H1 (cell line): ENCODE measurements around the gene DOP1A. TPM values are rescaled to one million over a fixed set of nuclear protein-coding genes. Genes with fewer than 3 reads are reported as not detected.

Experiments
- CTCF ChIA-PET: fragments of 300-600 bp; sonication (Branson Sonifier 250); formaldehyde crosslinking; loops from one replicate; lab custom pipeline; 2021; ENCODE audit not compliant: partially characterized antibody; lab: Charles Lee
- POLR2A ChIA-PET: fragments of 300-600 bp; sonication (Branson Sonifier 250); formaldehyde crosslinking; loops from one replicate; lab custom pipeline; 2021; ENCODE audit warnings: inconsistent platforms; ENCODE audit not compliant: partially characterized antibody; lab: Charles Lee
- DNase-seq, 2 experiments: peaks; one replicate each; pipeline versions ENCODE4 v3.0.0 to v3.0.0-alpha.2; 2010 to 2022; ENCODE audit warnings: low spot score in 2 of 2, low read depth in 1 of 2, mixed read lengths in 1 of 2
- FAIRE-seq: peaks from 2 replicates; lab custom pipeline; 2011; peaks lifted over from hg19 to GRCh38; lab: Jason Lieb, UNC
- H2AFZ ChIP-seq: 2 replicates; pipeline ENCODE4 v1.8.1; 2012; ENCODE audit warnings: low read length, inconsistent platforms
- H2AK5ac ChIP-seq: 2 replicates; pipeline ENCODE4 v1.6.1; 2013; ENCODE audit warnings: low read depth, low read length
- H2BK120ac ChIP-seq: replicated peaks from 2 replicates; pipeline ENCODE3; 2013; ENCODE audit warnings: low read depth, low read length, inconsistent platforms
- H2BK12ac ChIP-seq: 2 replicates; pipeline ENCODE4 v1.6.1; 2013; ENCODE audit warnings: low read depth, low read length
- H2BK15ac ChIP-seq: 2 replicates; pipeline ENCODE4 v1.6.1; 2013; ENCODE audit warnings: low read length
- H2BK20ac ChIP-seq: 2 replicates; pipeline ENCODE4 v1.6.1; 2013; ENCODE audit warnings: low read length
- H2BK5ac ChIP-seq: 2 replicates; pipeline ENCODE4 v1.6.1; 2013; ENCODE audit warnings: low read depth, low read length
- H3K14ac ChIP-seq: 2 replicates; pipeline ENCODE4 v1.6.1; 2013; ENCODE audit warnings: inconsistent platforms; ENCODE audit not compliant: insufficient read length
- H3K18ac ChIP-seq: 2 replicates; pipeline ENCODE4 v1.6.1; 2013; ENCODE audit warnings: low read length; ENCODE audit errors: extremely low read depth
- H3K23ac ChIP-seq: 2 replicates; pipeline ENCODE4 v1.6.1; 2013; ENCODE audit warnings: inconsistent platforms; ENCODE audit not compliant: insufficient read length
- H3K23me2 ChIP-seq: 2 replicates; pipeline ENCODE4 v1.6.1; 2013; ENCODE audit warnings: low read depth, low read length
- H3K27ac ChIP-seq: 2 replicates; pipeline ENCODE4 v1.6.1; 2011; ENCODE audit warnings: low read depth, low read length, inconsistent platforms
- H3K27me3 ChIP-seq, 4 experiments: replicated peaks in 1 of 4; 1 replicate in 1 of 4; 2 replicates in 3 of 4; pipeline versions ENCODE4 v1.6.1 to v1.8.1; 2011 to 2013; ENCODE audit warnings: low read length in 3 of 4, mild to moderate bottlenecking in 3 of 4, inconsistent platforms in 2 of 4, mixed read lengths in 2 of 4, moderate library complexity in 1 of 4; ENCODE audit not compliant: control insufficient read depth in 3 of 4, insufficient read depth in 3 of 4; ENCODE audit errors: extremely low read depth in 1 of 4
- H3K36me3 ChIP-seq, 4 experiments: 2 replicates each; pipeline versions ENCODE4 v1.6.1 to v1.8.1; 2011 to 2013; ENCODE audit warnings: mild to moderate bottlenecking in 4 of 4, low read length in 3 of 4, moderate library complexity in 2 of 4, control low read depth in 1 of 4, inconsistent platforms in 1 of 4; ENCODE audit not compliant: insufficient read depth in 4 of 4, control insufficient read depth in 2 of 4
- H3K4ac ChIP-seq: replicated peaks from 2 replicates; pipeline ENCODE3; 2013; ENCODE audit warnings: low read length, low read depth, mixed read lengths, inconsistent platforms; ENCODE audit not compliant: insufficient read length
- H3K4me1 ChIP-seq, 4 experiments: replicated peaks in 1 of 4; 1 replicate in 1 of 4; 2 replicates in 3 of 4; pipeline versions ENCODE4 v1.6.1 to v1.8.1; 2011 to 2013; ENCODE audit warnings: low read length in 3 of 4, inconsistent platforms in 2 of 4, mixed read lengths in 1 of 4; ENCODE audit not compliant: insufficient read depth in 4 of 4, control insufficient read depth in 3 of 4
- H3K4me2 ChIP-seq, 2 experiments: 2 replicates each; pipeline versions ENCODE4 v1.6.1 to v1.8.1; 2011 to 2013; ENCODE audit warnings: low read depth in 2 of 2, low read length in 2 of 2, control low read depth in 1 of 2, inconsistent platforms in 1 of 2, mild to moderate bottlenecking in 1 of 2; ENCODE audit not compliant: insufficient read depth in 1 of 2
- H3K4me3 ChIP-seq, 4 experiments: fragments of 200-600, 300-600 bp in 1 of 4; sonication (generic), shearing (Covaris generic), sonication (Bioruptor Twin) in 1 of 4; 2 replicates each; pipeline versions ENCODE4 v1.5.1 to v1.8.1; 2011 to 2016; ENCODE audit warnings: low read length in 4 of 4, low read depth in 3 of 4, control low read depth in 2 of 4, inconsistent platforms in 2 of 4, mild to moderate bottlenecking in 2 of 4, mixed read lengths in 1 of 4, moderate library complexity in 1 of 4; ENCODE audit not compliant: insufficient read depth in 2 of 4; ENCODE audit errors: extremely low read depth in 1 of 4
- H3K56ac ChIP-seq: replicated peaks from 2 replicates; pipeline ENCODE3; 2013; ENCODE audit warnings: low read depth, mild to moderate bottlenecking, mixed read lengths, low read length, inconsistent platforms; ENCODE audit not compliant: insufficient read length
- H3K79me1 ChIP-seq: 2 replicates; pipeline ENCODE4 v1.6.1; 2013; ENCODE audit warnings: low read depth, low read length, control low read depth
- H3K79me2 ChIP-seq, 2 experiments: 2 replicates each; pipeline versions ENCODE4 v1.6.1 to v1.8.1; 2012 to 2013; ENCODE audit warnings: low read length in 2 of 2, mild to moderate bottlenecking in 2 of 2, inconsistent platforms in 1 of 2; ENCODE audit not compliant: insufficient read depth in 2 of 2, control insufficient read depth in 1 of 2
- H3K9ac ChIP-seq, 4 experiments: replicated peaks in 1 of 4; 1 replicate in 1 of 4; 2 replicates in 3 of 4; pipeline versions ENCODE4 v1.6.1 to v1.8.1; 2011 to 2013; ENCODE audit warnings: low read depth in 3 of 4, low read length in 3 of 4, control low read depth in 2 of 4, mild to moderate bottlenecking in 2 of 4, moderate library complexity in 2 of 4, inconsistent platforms in 1 of 4; ENCODE audit errors: extremely low read depth in 1 of 4
- H3K9me3 ChIP-seq, 2 experiments: 2 replicates each; pipeline versions ENCODE4 v1.6.1 to v1.8.1; 2012 to 2013; ENCODE audit warnings: mild to moderate bottlenecking in 2 of 2, moderate library complexity in 2 of 2, control low read depth in 1 of 2, inconsistent platforms in 1 of 2, low read depth in 1 of 2, low read length in 1 of 2, mixed read lengths in 1 of 2; ENCODE audit not compliant: insufficient read depth in 2 of 2
- H4K20me1 ChIP-seq, 2 experiments: replicated peaks in 1 of 2; 2 replicates each; pipeline versions ENCODE3 to v1.8.1; 2011 to 2013; ENCODE audit warnings: inconsistent platforms in 2 of 2, low read length in 2 of 2, mild to moderate bottlenecking in 1 of 2; ENCODE audit not compliant: insufficient read depth in 2 of 2, control insufficient read depth in 1 of 2
- H4K5ac ChIP-seq: 2 replicates; pipeline ENCODE4 v1.6.1; 2013; ENCODE audit warnings: low read length, low read depth, mixed read lengths, inconsistent platforms; ENCODE audit not compliant: insufficient read length
- H4K8ac ChIP-seq: 2 replicates; pipeline ENCODE4 v1.8.0; 2013; ENCODE audit warnings: mild to moderate bottlenecking, moderate library complexity, low read length, inconsistent platforms; ENCODE audit not compliant: insufficient read depth; ENCODE audit errors: extremely low read depth
- H4K91ac ChIP-seq: replicated peaks from 2 replicates; pipeline ENCODE3; 2013; ENCODE audit warnings: low read length, mixed read lengths, inconsistent platforms; ENCODE audit not compliant: insufficient read length
- CBX8 ChIP-seq: fragments of 300-800, 300-1000 bp; sonication (generic); IDR thresholded peaks from 2 replicates; pipeline ENCODE4 v1.7.1; 2016; ENCODE audit warnings: low read depth, low read length, borderline replicate concordance
- CEBPB ChIP-seq: IDR thresholded peaks from 2 replicates; pipeline ENCODE4 v1.6.1; 2012; ENCODE audit warnings: low read depth, low read length
- CHD1 ChIP-seq: IDR thresholded peaks from 2 replicates; pipeline ENCODE4 v1.6.1; 2012; ENCODE audit warnings: low read depth, low read length, improper control_type of control experiment
- GABPA ChIP-seq: IDR thresholded peaks from 2 replicates; pipeline ENCODE4 v1.6.1; 2011; ENCODE audit warnings: mild to moderate bottlenecking, low read length, moderate library complexity, borderline replicate concordance; ENCODE audit not compliant: insufficient read depth
- GTF2F1 ChIP-seq: IDR thresholded peaks from 2 replicates; pipeline ENCODE4 v1.6.1; 2012; ENCODE audit warnings: low read depth, low read length, improper control_type of control experiment, borderline replicate concordance
- JUND ChIP-seq: IDR thresholded peaks from 2 replicates; pipeline ENCODE4 v1.6.1; 2011; ENCODE audit warnings: mild to moderate bottlenecking, improper control_type of control experiment, low read length
- PHF8 ChIP-seq: fragments of 200-600 bp; sonication (generic); conservative IDR thresholded peaks from 2 replicates; pipeline ENCODE4 v1.7.1; 2012; ENCODE audit warnings: low read depth, mild to moderate bottlenecking, inconsistent platforms, low read length, moderate library complexity
- RNF2 ChIP-seq: fragments of 200-900, 300-1000 bp; sonication (generic); IDR thresholded peaks from 2 replicates; pipeline ENCODE4 v1.7.1; 2016; ENCODE audit warnings: borderline replicate concordance, low read depth, mild to moderate bottlenecking, antibody characterized with exemption, low read length; ENCODE audit not compliant: poor library complexity, severe bottlenecking; ENCODE audit errors: missing control alignments
- SAP30 ChIP-seq: fragments of 300-600 bp; sonication (generic); IDR thresholded peaks from 2 replicates; pipeline ENCODE4 v1.7.1; 2012; ENCODE audit warnings: low read length, moderate library complexity, mild to moderate bottlenecking, inconsistent platforms; ENCODE audit not compliant: insufficient read depth, insufficient replicate concordance
- SP1 ChIP-seq: IDR thresholded peaks from 2 replicates; pipeline ENCODE4 v1.6.1; 2011; ENCODE audit warnings: low read depth, low read length
- SRF ChIP-seq: IDR thresholded peaks from 2 replicates; pipeline ENCODE4 v1.6.1; 2011; ENCODE audit warnings: mild to moderate bottlenecking, low read depth, low read length, moderate library complexity
- TAF1 ChIP-seq: IDR thresholded peaks from 2 replicates; pipeline ENCODE4 v1.6.1; 2011; ENCODE audit warnings: mild to moderate bottlenecking, low read depth, low read length
- TBP ChIP-seq: IDR thresholded peaks from 2 replicates; pipeline ENCODE4 v1.6.1; 2011; ENCODE audit warnings: low read depth, low read length, improper control_type of control experiment
- TEAD4 ChIP-seq: IDR thresholded peaks from 2 replicates; pipeline ENCODE4 v1.6.1; 2012; ENCODE audit warnings: low read depth, low read length, inconsistent platforms, mixed read lengths
- WGBS, 2 experiments: shearing (Covaris generic) in 1 of 2; methylation state at CpG; one replicate each; pipeline versions ENCODE4 v1.1.6 to v1.1.7; 2013 to 2015; ENCODE audit warnings: low lambda C conversion rate in 2 of 2, mixed read lengths in 2 of 2, inconsistent platforms in 1 of 2, low coverage in 1 of 2, missing lambda C conversion rate in 1 of 2; ENCODE audit not compliant: insufficient replicate concordance in 2 of 2, insufficient coverage in 1 of 2, insufficient read length in 1 of 2; ENCODE audit errors: extremely low coverage in 1 of 2, missing lambda C conversion rate in 1 of 2; 5-methylcytosine and 5-hydroxymethylcytosine counted together
- polyA plus RNA-seq, 7 experiments: library from polyadenylated mRNA; depleted of rRNA in 3 of 7; stranded (reverse) in 5 of 7; unstranded in 2 of 7; fragments of >200 nt in 5 of 7; fragments of 200-250 nt in 2 of 7; gene quantifications; 1 replicate in 5 of 7; 2 replicates in 1 of 7; 4 replicates in 1 of 7; pipeline versions ENCODE4 v1.2.1 to v1.2.3, GENCODE V29; 2011 to 2013; ENCODE audit warnings: missing spikeins in 2 of 7, mixed read lengths in 2 of 7
- total RNA-seq: library from RNA; stranded (reverse); fragmentation: NEBNext Ultra II Directional; extraction: Animal tissue kit (Norgen Biotek cat#: 25700); gene quantifications from 2 replicates; pipeline ENCODE4 v1.2.1, GENCODE V29; 2021
- TF ChIP-seq, protein P1 (sequence below): IDR thresholded peaks from 2 replicates; pipeline ENCODE4 v1.6.1; 2012; ENCODE audit warnings: inconsistent platforms

Gene DOP1A
- total and polyA plus RNA-seq, 2 of the 8 experiments (the other 6 are each of a cell fraction or from before 2014, with no cell fraction given): 7.5 to 14.7 TPM

DNA sequence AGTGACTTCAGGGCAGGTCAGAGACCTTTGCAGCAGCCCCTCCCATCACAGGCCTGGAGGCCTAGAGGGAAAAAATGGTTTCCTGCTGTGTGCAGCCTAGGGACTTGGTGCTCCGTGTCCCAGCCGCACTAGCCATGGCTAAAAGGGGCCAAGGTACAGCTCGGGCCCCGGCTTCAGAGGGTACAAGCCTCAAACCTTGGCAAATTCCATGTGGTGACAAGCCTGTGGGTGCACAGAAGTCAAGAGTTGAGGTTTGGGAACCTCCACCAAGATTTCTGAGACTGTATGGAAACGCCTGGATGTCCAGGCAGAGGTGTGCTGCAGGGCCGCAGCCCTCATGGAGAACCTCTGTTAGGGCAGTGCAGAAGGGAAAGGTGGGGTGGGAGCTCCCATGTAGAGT, 35.8 kb upstream of the DOP1A start:
- Histone ChIP-seq H3K9ac (no peak overlapping the region), H2BK120ac (no peak overlapping the region), H4K20me1 (no peaks in the 10 kb centered on the region), H2BK5ac (no peak overlapping the region), H3K4me2 (no peak overlapping the region), H2AFZ (no peak overlapping the region), H3K56ac (no peak overlapping the region), H3K14ac (no peak overlapping the region), H3K18ac (no peak overlapping the region), H2BK20ac (no peak overlapping the region), H3K4me1 (no peaks in the 10 kb centered on the region), H3K9me3 (peaks cover 20 to 22% of the 10 kb centered on the region in 2 experiments), H4K8ac (no peak overlapping the region), H3K4ac (no peak overlapping the region), H2BK12ac (no peak overlapping the region), H3K4me3 (no peak overlapping the region), H4K91ac (no peak overlapping the region), H3K27me3 (no peaks in the 10 kb centered on the region), H3K23me2 (no peaks in the 10 kb centered on the region), H4K5ac (no peak overlapping the region), H3K27ac (no peak overlapping the region), H2BK15ac (no peak overlapping the region), H3K79me2 (no peaks in the 10 kb centered on the region), H3K79me1 (no peaks in the 10 kb centered on the region), H3K23ac (no peak overlapping the region), H3K36me3 (peaks cover 0 to 46% (median 14%) of the 10 kb centered on the region in 4 experiments; a peak in 6 of 8 replicates), H2AK5ac (no peak overlapping the region)
- WGBS, 2 experiments: 92% methylated on average over 6 of the region's 6 CpGs; no CpG with 5 or more reads in 1 of the 2 experiments
- FAIRE-seq: no peak
- DNase-seq: no peak
- POLR2A ChIA-PET: no interaction called here
- CTCF ChIA-PET: interaction anchor here (0.7 kb wide), 1 partner anchor 28 kb away, joined by 3 read pairs; no protein-coding TSS in a partner anchor
- TF ChIP-seq PHF8 (no peak), SP1 (no peak), GTF2F1 (no peak), GABPA (no peak), TEAD4 (no peak), SRF (no peak), TAF1 (no peak), CBX8 (no peak), TBP (no peak), JUND (no peak), RNF2 (no peak), CHD1 (no peak), SAP30 (no peak), CEBPB (no peak)
- TF ChIP-seq, protein P1, sequence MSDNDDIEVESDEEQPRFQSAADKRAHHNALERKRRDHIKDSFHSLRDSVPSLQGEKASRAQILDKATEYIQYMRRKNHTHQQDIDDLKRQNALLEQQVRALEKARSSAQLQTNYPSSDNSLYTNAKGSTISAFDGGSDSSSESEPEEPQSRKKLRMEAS: no peak
